Measurements from ENCODE around the gene GPR61. TPM values are rescaled to one million over a fixed set of nuclear protein-coding genes. Genes with fewer than 3 reads are reported as not detected.

The GPR61 gene
- total RNA-seq, 4 donors from 2014 or later: 0.59 to 0.60 TPM; not detected in 2

DNA sequence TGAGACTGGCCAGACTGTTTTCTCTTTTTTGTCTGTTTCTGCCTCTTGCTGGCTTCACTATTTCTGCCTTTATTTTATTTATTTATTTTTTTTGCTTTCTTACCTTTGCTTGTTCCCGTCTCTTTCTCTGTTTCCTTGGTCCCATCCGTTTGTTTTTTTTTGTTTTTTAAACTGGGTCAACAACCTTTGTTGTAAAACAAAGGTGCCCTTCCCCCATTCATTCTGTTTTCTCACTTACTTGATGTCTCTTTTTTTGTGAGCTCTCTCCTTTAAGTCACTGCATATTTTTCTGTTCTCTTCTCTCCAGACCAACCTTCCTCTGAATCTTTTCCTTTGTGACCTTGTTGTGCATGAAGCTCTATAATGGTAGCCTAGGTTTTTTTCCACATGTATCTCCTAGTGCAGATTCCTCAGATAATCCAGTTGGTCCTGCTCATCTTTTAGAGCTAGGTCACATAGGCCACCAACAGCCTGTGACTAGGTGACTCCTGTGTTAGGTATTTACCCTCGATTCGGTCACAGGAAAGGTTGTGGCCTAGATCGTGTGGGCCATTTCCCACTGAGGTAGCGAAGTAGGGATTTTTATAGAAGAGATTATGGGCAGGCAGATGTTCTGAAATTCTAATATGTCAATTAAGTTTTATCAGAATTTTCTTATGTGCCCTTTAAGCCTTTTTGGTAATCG is 24.7 kb downstream of the GPR61 start:
- Histone ChIP-seq H3K4me1 (peaks cover 3 to 89% (median 17%) of the 10 kb centered on the region in 4 donors), H3K27ac (no peak overlapping the region), H3K36me3 (no peaks in the 10 kb centered on the region), H3K4me3 (no peak overlapping the region), H3K9me3 (no peaks in the 10 kb centered on the region), H3K27me3 (no peaks in the 10 kb centered on the region)
- TF ChIP-seq, protein P1, sequence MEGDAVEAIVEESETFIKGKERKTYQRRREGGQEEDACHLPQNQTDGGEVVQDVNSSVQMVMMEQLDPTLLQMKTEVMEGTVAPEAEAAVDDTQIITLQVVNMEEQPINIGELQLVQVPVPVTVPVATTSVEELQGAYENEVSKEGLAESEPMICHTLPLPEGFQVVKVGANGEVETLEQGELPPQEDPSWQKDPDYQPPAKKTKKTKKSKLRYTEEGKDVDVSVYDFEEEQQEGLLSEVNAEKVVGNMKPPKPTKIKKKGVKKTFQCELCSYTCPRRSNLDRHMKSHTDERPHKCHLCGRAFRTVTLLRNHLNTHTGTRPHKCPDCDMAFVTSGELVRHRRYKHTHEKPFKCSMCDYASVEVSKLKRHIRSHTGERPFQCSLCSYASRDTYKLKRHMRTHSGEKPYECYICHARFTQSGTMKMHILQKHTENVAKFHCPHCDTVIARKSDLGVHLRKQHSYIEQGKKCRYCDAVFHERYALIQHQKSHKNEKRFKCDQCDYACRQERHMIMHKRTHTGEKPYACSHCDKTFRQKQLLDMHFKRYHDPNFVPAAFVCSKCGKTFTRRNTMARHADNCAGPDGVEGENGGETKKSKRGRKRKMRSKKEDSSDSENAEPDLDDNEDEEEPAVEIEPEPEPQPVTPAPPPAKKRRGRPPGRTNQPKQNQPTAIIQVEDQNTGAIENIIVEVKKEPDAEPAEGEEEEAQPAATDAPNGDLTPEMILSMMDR (IDR thresholded peaks at IDR 0.05): no peak
- TF ChIP-seq EP300 (IDR thresholded peaks at IDR 0.05): no peak
- no peak for TF ChIP-seq POLR2A (IDR thresholded peaks at IDR 0.05)
- DNase-seq (ENCODE audit: low spot score in 2 of 2): no peak
- WGBS, 2 donors: 82 to 85% methylated on average over 7 of the region's 7 CpGs

DNA sequence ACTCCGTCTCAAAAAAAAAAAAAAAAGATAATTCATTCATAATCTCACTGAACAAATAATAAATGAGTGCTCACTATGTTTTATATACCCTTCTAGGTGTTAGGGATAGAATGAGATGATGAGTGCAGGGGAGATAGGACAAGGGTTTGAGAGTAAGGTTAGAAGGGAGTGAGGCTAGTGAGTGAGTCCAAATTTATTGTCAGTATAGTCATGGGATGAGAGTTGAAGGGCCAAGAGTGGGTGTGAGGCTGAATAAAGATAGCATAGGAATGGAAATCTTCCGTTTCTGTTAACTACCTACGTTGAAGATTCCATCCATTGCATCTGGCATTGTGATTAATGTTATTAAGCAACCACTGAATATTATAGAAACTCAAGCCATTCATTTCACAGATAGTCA is 25.6 kb downstream of the GPR61 start:
- Histone ChIP-seq H3K9me3 (no peaks in the 10 kb centered on the region), H3K4me1 (peaks cover 3 to 85% (median 17%) of the 10 kb centered on the region in 4 donors), H3K4me3 (no peak overlapping the region), H3K36me3 (no peaks in the 10 kb centered on the region), H3K27ac (no peak overlapping the region), H3K27me3 (no peaks in the 10 kb centered on the region)
- 87 to 94% methylated on average over 3 of the region's 3 CpGs for WGBS, 2 donors
- no peak for TF ChIP-seq EP300 (IDR thresholded peaks at IDR 0.05)
- TF ChIP-seq POLR2A (IDR thresholded peaks at IDR 0.05): no peak
- TF ChIP-seq, protein P1 (IDR thresholded peaks at IDR 0.05): no peak
- DNase-seq (ENCODE audit: low spot score in 2 of 2): no peak

DNA sequence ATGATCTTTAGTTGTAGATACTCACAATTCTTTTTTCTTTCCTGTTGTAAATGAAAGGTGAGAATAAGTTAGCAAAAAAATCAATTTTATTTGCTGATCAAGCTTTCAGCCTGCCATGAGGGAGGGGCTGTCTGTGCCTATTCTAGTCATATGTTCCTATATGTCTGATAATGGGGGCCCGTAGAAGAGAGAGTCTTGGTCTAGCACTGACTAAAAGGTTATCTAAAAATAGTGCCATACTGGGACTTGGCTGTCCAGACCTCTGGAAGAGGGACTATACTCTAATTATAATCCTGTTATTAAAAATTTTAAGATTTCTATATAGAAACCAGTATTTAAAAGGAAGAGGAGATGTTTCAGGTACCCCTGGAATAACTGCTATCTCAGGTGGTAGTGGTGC is 27.3 kb downstream of the GPR61 start:
- no peak overlapping the region for H3K27ac ChIP-seq
- DNase-seq (ENCODE audit: low spot score in 2 of 2): no peak
- no peaks in the 10 kb centered on the region for H3K9me3 ChIP-seq
- no peaks in the 10 kb centered on the region for H3K27me3 ChIP-seq
- H3K4me1 ChIP-seq: peaks cover 3 to 79% (median 18%) of the 10 kb centered on the region in 4 donors
- H3K4me3 ChIP-seq: no peak overlapping the region
- TF ChIP-seq, protein P1 (IDR thresholded peaks at IDR 0.05): no peak
- TF ChIP-seq POLR2A (IDR thresholded peaks at IDR 0.05) (no peak), EP300 (IDR thresholded peaks at IDR 0.05) (no peak)
- WGBS, 2 donors: 64 to 72% methylated on average over 1 of the region's 1 CpG
- H3K36me3 ChIP-seq: no peaks in the 10 kb centered on the region

DNA sequence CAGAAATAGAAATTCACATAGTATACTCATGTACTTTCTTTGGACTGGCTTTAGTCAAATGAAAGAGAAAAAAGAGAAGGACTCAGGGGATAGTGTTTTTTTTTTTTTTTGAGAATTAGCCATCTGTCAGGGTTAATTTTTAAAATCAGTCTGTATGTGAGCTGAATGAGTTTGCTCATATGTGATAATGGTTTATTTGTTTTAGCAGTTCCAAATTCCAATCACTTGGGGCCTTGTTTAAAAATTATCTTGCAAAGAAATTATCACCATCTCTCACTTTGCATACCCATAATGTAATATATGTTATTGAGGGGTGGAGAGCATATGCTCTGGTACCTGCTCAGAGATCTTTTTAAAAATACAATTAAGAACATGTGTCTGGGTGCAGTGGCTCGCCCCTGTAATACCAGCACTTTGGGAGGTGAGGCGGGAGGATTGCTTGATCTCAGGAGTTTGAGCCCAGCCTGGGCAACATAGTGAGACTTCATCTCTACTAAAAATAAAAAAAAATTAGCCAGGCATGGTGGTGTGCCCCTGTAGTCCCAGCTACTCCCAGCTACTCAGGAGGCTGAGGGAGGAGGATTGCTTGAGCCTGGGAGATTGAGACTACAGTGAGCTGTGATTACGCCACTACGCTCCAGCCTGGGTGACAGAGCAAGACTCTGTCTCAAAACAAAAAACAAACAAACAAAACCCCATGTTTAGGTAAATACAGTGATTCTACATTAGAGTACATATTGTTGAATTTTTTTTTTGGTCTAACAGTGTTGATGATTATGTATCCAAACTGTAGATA is 28.4 kb downstream of the GPR61 start:
- no peaks in the 10 kb centered on the region for H3K27me3 ChIP-seq
- WGBS, 2 donors: 97% methylated on average over 4 of the region's 4 CpGs
- H3K4me1 ChIP-seq: peaks cover 3 to 69% (median 13%) of the 10 kb centered on the region in 4 donors
- no peaks in the 10 kb centered on the region for H3K36me3 ChIP-seq
- no peaks in the 10 kb centered on the region for H3K9me3 ChIP-seq
- no peak overlapping the region for H3K27ac ChIP-seq
- no peak overlapping the region for H3K4me3 ChIP-seq
- no peak for DNase-seq (ENCODE audit: low spot score in 2 of 2)
- TF ChIP-seq POLR2A (IDR thresholded peaks at IDR 0.05): no peak
- no peak for TF ChIP-seq EP300 (IDR thresholded peaks at IDR 0.05)
- TF ChIP-seq, protein P1 (IDR thresholded peaks at IDR 0.05): no peak

DNA sequence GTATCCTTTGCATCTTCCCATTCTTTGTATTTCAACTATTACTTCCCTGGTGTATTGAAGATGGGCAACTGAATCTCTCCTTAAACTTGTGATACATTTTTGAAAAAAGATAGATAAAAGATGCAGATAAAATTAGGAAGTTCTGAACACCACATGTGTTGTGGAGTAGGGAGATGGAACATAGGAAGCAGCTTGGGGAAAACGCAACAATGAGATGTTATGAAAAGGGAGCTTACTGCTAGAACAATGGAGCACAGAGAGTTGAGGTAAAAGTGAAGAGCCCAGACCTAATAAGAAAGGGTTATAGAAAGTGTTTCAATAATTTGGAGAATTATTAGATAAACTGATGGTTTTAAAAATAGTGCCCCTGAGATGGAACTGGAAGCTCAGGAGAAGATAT is 29.7 kb downstream of the GPR61 start:
- no peaks in the 10 kb centered on the region for H3K36me3 ChIP-seq
- WGBS, 2 donors: 59 to 66% methylated on average over 1 of the region's 1 CpG
- H3K9me3 ChIP-seq: no peaks in the 10 kb centered on the region
- TF ChIP-seq EP300 (IDR thresholded peaks at IDR 0.05) (no peak), POLR2A (IDR thresholded peaks at IDR 0.05) (no peak)
- TF ChIP-seq, protein P1 (IDR thresholded peaks at IDR 0.05): no peak
- H3K27ac ChIP-seq: no peak overlapping the region
- H3K4me1 ChIP-seq: peaks cover 3 to 63% (median 12%) of the 10 kb centered on the region in 4 donors
- H3K4me3 ChIP-seq: no peak overlapping the region
- no peak for DNase-seq (ENCODE audit: low spot score in 2 of 2)
- H3K27me3 ChIP-seq: no peaks in the 10 kb centered on the region

All from tibial nerve (tissue), 4 donors.